Gastrocnemius medialis (tissue), 4 donors: Measurements from ENCODE around the gene EPDR1. TPM values are rescaled to one million over a fixed set of nuclear protein-coding genes. Genes with fewer than 3 reads are reported as not detected.

ENCODE experiments used
- ATAC-seq, 2 donors: fragments of 150-250 bp; one replicate each; pipeline ENCODE4 v1.9.1; 2016
- DNase-seq, 2 donors: peaks; one replicate each; pipeline ENCODE4 v3.0.0-alpha.2; 2019
- H3K27ac ChIP-seq, 4 donors: fragments of 200-600 bp; sonication (generic); 1 replicate in 1 of 4; 2 replicates in 3 of 4; pipeline ENCODE4 v1.5.1; 2016 to 2018; ENCODE audit warnings: mild to moderate bottlenecking in 2 of 4, moderate library complexity in 1 of 4
- H3K27me3 ChIP-seq, 3 donors: fragments of 200-600 bp; sonication (generic) in 2 of 3; 1 replicate in 1 of 3; 2 replicates in 2 of 3; pipeline versions ENCODE4 v1.5.1 to v1.6.0; 2016 to 2019; ENCODE audit warnings: mild to moderate bottlenecking in 1 of 3, moderate library complexity in 1 of 3
- H3K36me3 ChIP-seq, 2 donors: fragments of 200-600 bp; sonication (generic) in 1 of 2; one replicate each; pipeline ENCODE4 v1.5.1; 2017 to 2018
- H3K4me1 ChIP-seq, 2 donors: fragments of 200-600 bp; sonication (generic) in 1 of 2; one replicate each; pipeline ENCODE4 v1.5.1; 2016 to 2017; ENCODE audit warnings: mild to moderate bottlenecking in 2 of 2
- H3K4me3 ChIP-seq, 4 donors: fragments of 200-600 bp; sonication (generic) in 3 of 4; 1 replicate in 1 of 4; 2 replicates in 3 of 4; pipeline ENCODE4 v1.5.1; 2016 to 2019; ENCODE audit warnings: mild to moderate bottlenecking in 2 of 4
- H3K9me3 ChIP-seq, 3 donors: fragments of 200-600 bp; sonication (generic) in 2 of 3; 1 replicate in 1 of 3; 2 replicates in 2 of 3; pipeline ENCODE4 v1.5.1; 2016 to 2019
- CTCF ChIP-seq, 5 experiments: fragments of 450-650 bp in 3 of 5; fragments of 200-600 bp in 2 of 5; sonication (generic) in 2 of 5; IDR thresholded peaks in 4 of 5; conservative IDR thresholded peaks in 1 of 5; 1 replicate in 4 of 5; 2 replicates in 1 of 5; pipeline ENCODE4 v1.5.1; 2016 to 2019; ENCODE audit warnings: antibody characterized with exemption in 5 of 5, mild to moderate bottlenecking in 3 of 5, moderate library complexity in 3 of 5
- POLR2A ChIP-seq, 2 donors: fragments of 450-650 bp; IDR thresholded peaks; one replicate each; pipeline ENCODE4 v1.6.1; 2017; ENCODE audit warnings: antibody characterized with exemption in 2 of 2, mild to moderate bottlenecking in 2 of 2, moderate library complexity in 2 of 2
- in situ Hi-C, 4 donors: fragments of 200-750 bp; cut with MboI; loops; one replicate each; pipeline versions ENCODE4 v1.15.0 to v1.8.0; 2017; ENCODE audit warnings: low sequenced_read_pairs in 4 of 4
- intact Hi-C: fragments of 100-400 bp; cut with DNase I; formaldehyde crosslinking; loops from one replicate; pipeline ENCODE4 v1.15.1; 2023; ENCODE audit warnings: low total_unique reads
- total RNA-seq, 4 donors: library from RNA; depleted of rRNA; stranded (reverse); fragments of >200 nt; gene quantifications; one replicate each; pipeline versions ENCODE4 v1.1.0 to v1.2.3, GENCODE V29; 2016

EPDR1 gene
- total RNA-seq, 4 donors from 2014 or later = 32.2 to 60.2 (median 47.5) TPM

- DNase-seq (no peak), ATAC-seq (no peak)
- Histone ChIP-seq H3K4me3 (no peak overlapping the region), H3K27me3 (no peaks in the 10 kb centered on the region), H3K36me3 (no peaks in the 10 kb centered on the region), H3K27ac (peak overlapping the region in 3 of 4 donors; percentile 20 to 90 (median 25)), H3K4me1 (peaks cover 22 to 30% of the 10 kb centered on the region in 2 donors), H3K9me3 (no peaks in the 10 kb centered on the region)
- TF ChIP-seq CTCF (IDR thresholded peaks at IDR 0.05 in 4 of 5, conservative IDR thresholded peaks at IDR 0.05 in 1 of 5) = no peak
- TF ChIP-seq POLR2A (IDR thresholded peaks at IDR 0.05) = no peak
- in situ Hi-C loops (loop anchor here in 2 of 4 donors (25.0 kb wide), 2 partner anchors 288 to 413 kb away; no protein-coding TSS in a partner anchor), intact Hi-C loops (loop anchor here (2.0 kb wide), 1 partner anchor 14 kb away; no protein-coding TSS in a partner anchor)
Measured at GRCh38 chr7:37924491-37925041, 4.1 kb downstream of the EPDR1 start.

- no peak for TF ChIP-seq POLR2A (IDR thresholded peaks at IDR 0.05)
- TF ChIP-seq CTCF (IDR thresholded peaks at IDR 0.05 in 4 of 5, conservative IDR thresholded peaks at IDR 0.05 in 1 of 5) = no peak
- H3K4me3 ChIP-seq = no peak overlapping the region
- no peaks in the 10 kb centered on the region for H3K36me3 ChIP-seq
- H3K27me3 ChIP-seq = no peaks in the 10 kb centered on the region
- DNase-seq (no peak), ATAC-seq (no peak)
- intact Hi-C loops = loop anchor here (2.0 kb wide), 1 partner anchor 13 kb away; no protein-coding TSS in a partner anchor
- H3K27ac ChIP-seq = no peak overlapping the region
- H3K9me3 ChIP-seq = no peaks in the 10 kb centered on the region
- in situ Hi-C loops = no loop called here
- peaks cover 27% of the 10 kb centered on the region in 2 donors for H3K4me1 ChIP-seq
Measured at GRCh38 chr7:37925620-37926019, 5.2 kb downstream of the EPDR1 start.

- DNase-seq = no peak
- Histone ChIP-seq H3K36me3 (no peaks in the 10 kb centered on the region), H3K27ac (peak overlapping the region in 2 of 4 donors; percentile 31 to 51), H3K4me1 (peaks cover 20 to 22% of the 10 kb centered on the region in 2 donors), H3K27me3 (no peaks in the 10 kb centered on the region), H3K4me3 (no peak overlapping the region), H3K9me3 (no peaks in the 10 kb centered on the region)
- in situ Hi-C loops (no loop called here), intact Hi-C loops (no loop called here)
- ATAC-seq = no peak
- TF ChIP-seq POLR2A (IDR thresholded peaks at IDR 0.05) (no peak), CTCF (IDR thresholded peaks at IDR 0.05 in 4 of 5, conservative IDR thresholded peaks at IDR 0.05 in 1 of 5) (no peak)
Measured at GRCh38 chr7:37927773-37928444, 7.5 kb downstream of the EPDR1 start.

GRCh38 chr7:37928878-37929277 is 8.4 kb downstream of the EPDR1 start:
- Histone ChIP-seq H3K9me3 (no peaks in the 10 kb centered on the region), H3K4me1 (peaks cover 18 to 21% of the 10 kb centered on the region in 2 donors), H3K4me3 (no peak overlapping the region), H3K27me3 (no peaks in the 10 kb centered on the region), H3K27ac (peak overlapping the region in 2 of 4 donors; percentile 8 to 51), H3K36me3 (no peaks in the 10 kb centered on the region)
- ATAC-seq (no peak), DNase-seq (no peak)
- in situ Hi-C loops (no loop called here), intact Hi-C loops (no loop called here)
- TF ChIP-seq POLR2A (IDR thresholded peaks at IDR 0.05) (no peak), CTCF (IDR thresholded peaks at IDR 0.05 in 4 of 5, conservative IDR thresholded peaks at IDR 0.05 in 1 of 5) (no peak)
